Fibroblast of the aortic adventitia (primary cell): Measurements from ENCODE around the gene SIN3A. TPM values are rescaled to one million over a fixed set of nuclear protein-coding genes. Genes with fewer than 3 reads are reported as not detected.
"Not testable (repeated sequence)": the region's sequence is repeated elsewhere in the genome, so short reads cannot be mapped to it uniquely, and the experiment has no call there.

ENCODE experiments used
- DNase-seq: peaks from one replicate; pipeline ENCODE4 v3.0.0-alpha.2; 2010; ENCODE audit warnings: low read depth
- H3K4me3 ChIP-seq: 2 replicates; pipeline ENCODE4 v1.5.1; 2011; ENCODE audit warnings: low read depth, mild to moderate bottlenecking, control low read depth, low read length, moderate library complexity
- CTCF ChIP-seq: IDR thresholded peaks from 2 replicates; pipeline ENCODE4 v1.5.1; 2011; ENCODE audit warnings: mild to moderate bottlenecking, low read length, control low read depth, inconsistent platforms; ENCODE audit not compliant: insufficient read depth
- total RNA-seq: library from RNA; depleted of rRNA; stranded (reverse); fragments of >200 nt; gene quantifications from 2 replicates; pipeline ENCODE4 v1.2.3, GENCODE V29; 2012; ENCODE audit warnings: low replicate concordance

SIN3A gene
- total RNA-seq, 1 donor = 52.9 TPM

- peak; percentile 96 for DNase-seq
- no peak for TF ChIP-seq CTCF
- peak within 1 kb of the TSS; percentile 83 for H3K4me3 ChIP-seq
These were observed 115.7 kb downstream of the SIN3A start, which contains the start of gene COMMD4 for GRCh38 chr15:75335705-75336355. TSS of gene COMMD4 (plus strand) at chr15:75336063. CDS start at chr15:75336090, 27 bp downstream.

DNA sequence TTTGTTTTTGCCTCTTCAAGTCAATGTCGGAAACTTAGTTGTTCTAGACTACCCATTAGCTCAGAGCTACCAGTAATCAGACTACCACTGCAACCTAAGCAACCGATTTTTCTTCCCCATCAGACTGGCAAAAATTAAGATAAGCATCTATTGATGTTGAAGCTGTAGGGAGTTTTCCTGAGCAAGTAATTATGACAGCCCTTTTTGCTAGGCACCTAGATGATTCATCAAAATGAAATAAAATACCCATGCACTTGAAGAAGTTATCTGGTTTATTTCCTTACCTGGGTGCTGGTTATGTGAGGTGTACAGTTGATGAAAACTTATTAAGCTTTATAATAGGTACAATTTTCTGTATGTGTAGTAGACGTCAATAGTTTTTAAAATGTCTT is 116.2 kb downstream of the SIN3A start:
- peak overlapping the region; percentile 83 for H3K4me3 ChIP-seq
- no peak for TF ChIP-seq CTCF
- DNase-seq = no peak

GRCh38 chr15:75333654-75334419 is 117.7 kb downstream of the SIN3A start:
- DNase-seq, H3K4me3 ChIP-seq: not testable (repeated sequence)

DNA sequence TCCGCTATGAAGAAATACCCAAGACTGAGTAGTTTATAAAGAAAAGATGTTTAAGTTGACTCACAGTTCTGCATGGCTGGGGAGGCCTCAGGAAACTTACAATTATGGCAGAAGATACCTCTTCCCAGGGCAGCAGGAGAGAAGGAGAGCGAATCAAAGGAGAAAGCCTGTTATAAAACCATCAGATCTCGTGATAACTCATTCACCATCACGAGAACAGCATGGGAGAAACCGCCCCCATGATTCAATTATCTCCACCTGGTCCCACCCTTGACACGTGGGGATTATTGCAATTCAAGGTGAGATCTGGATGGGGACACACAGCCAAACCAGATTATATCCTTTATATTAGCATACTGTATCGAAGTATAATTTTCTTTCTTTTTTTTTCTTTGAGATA is 119.4 kb downstream of the SIN3A start:
- not testable (repeated sequence) for DNase-seq, H3K4me3 ChIP-seq

DNA sequence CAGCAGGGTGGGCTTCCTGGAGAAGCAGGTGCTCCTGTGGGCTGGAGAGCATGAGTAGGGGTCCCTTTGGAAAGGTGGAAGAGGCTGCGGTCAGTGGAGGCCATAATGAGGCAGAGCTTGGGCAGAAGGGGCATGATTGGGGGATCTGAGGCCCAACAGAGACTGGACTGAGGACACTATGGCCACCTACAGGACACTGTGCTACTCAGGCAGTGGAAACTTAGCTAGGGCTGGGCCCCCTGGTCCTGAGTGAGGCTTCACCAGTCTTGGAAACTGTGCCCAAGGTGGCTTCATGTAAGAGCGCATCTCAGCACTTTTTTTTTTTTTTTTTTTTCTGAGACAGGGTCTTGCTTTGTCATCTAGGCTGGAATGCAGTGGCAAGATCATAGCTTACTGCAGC is 121.9 kb downstream of the SIN3A start:
- no peak for DNase-seq
- H3K4me3 ChIP-seq = no peak overlapping the region
- TF ChIP-seq CTCF = no peak

DNA sequence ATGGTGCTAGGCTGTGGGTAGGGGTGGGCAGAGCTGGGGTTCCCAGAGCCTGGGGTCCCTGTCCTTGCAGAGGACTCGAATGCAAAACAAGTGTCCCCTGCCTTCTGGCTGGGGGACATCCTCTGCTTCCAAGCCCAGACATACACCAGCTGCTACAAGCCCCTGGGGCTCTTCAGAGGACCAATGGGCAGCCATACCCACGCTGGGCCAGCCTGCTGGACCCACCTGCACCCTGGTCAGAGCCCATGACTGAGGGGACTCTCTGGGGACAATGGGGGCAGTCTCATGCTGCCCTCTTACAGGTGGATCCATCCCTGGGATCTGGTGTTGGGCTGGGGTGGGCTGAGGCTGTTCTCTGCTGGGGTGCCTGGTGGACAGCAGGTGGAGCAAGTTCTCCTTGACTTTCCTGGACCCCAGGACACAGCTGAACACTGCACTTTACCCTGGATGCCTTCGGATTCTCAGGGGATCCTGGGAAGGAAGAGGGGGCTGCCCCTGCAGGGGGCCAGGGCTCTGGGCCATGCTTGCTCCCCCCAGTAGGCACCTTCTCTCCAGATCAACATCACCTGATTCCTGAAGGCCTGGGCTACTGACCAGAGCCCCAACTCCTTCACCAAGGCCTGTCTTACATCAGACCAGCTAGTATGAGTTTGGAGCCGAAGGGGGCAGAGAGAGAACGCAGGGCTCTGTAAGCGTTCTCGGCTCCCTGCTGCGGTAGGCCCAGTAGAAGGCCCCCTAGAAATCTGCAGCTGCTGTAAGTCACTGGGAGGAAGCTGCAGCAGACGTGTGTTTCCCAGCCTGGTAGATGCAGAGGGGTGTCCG is 122.8 kb downstream of the SIN3A start:
- no peak overlapping the region for H3K4me3 ChIP-seq
- DNase-seq = no peak
- no peak for TF ChIP-seq CTCF

DNA sequence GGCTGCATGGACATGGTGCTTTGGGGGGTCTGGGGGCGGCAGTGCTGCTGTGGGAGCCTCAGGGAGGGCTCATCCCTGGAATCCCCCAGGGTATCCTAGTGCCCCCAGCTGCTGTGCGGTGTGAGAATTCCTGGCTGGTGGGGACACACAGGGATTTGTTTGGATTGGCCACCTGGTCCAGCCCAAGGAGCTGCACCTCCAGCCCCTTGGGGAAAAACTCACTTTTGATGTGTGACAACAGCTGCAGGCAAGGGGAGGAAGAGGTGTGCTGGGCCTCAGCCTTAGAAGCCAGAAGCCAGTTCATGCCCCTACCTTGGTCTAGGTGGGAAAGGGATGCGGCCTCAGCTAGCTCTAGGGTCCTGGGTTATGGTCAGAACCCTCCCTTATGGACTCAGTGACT is 124.0 kb downstream of the SIN3A start:
- DNase-seq = no peak
- H3K4me3 ChIP-seq = no peak overlapping the region
- no peak for TF ChIP-seq CTCF
